IMR-90 (cell line): ENCODE results near the gene SPATA31D4. TPM values are rescaled to one million over a fixed set of nuclear protein-coding genes. Genes with fewer than 3 reads are reported as not detected.

Experiments used
- ATAC-seq: fragments of 200-7000 bp; cut with Tn5 transposase; 2 replicates; pipeline ENCODE4 v1.9.1; 2020; ENCODE audit warnings: low read depth, mild to moderate bottlenecking, moderate library complexity
- BruUV-seq: library from RNA; stranded (reverse); fragments of 400-500 nt; replicated peaks from 2 replicates; lab custom pipeline; 2021; lab: Mats Ljungman, UMichigan
- CTCF ChIA-PET: fragments of 300-600 bp; formaldehyde crosslinking; extraction: SDS; loops from one replicate; lab custom pipeline; 2021; ENCODE audit warnings: antibody characterized with exemption; lab: Yijun Ruan, JAX
- POLR2A ChIA-PET: fragments of 300-600 bp; sonication (Branson Sonifier 250); formaldehyde crosslinking; loops from one replicate; lab custom pipeline; 2022; ENCODE audit warnings: antibody characterized with exemption; ENCODE audit not compliant: unreplicated experiment; lab: Charles Lee
- DNase-seq: peaks from one replicate; pipeline ENCODE4 v3.0.0; 2013
- H2AFZ ChIP-seq: replicated peaks from 2 replicates; pipeline ENCODE3; 2013; ENCODE audit warnings: low read length, mild to moderate bottlenecking; ENCODE audit not compliant: poor library complexity
- H2AK5ac ChIP-seq: 2 replicates; pipeline ENCODE4 v1.6.1; 2013; ENCODE audit warnings: low read depth, low read length, inconsistent platforms
- H2AK9ac ChIP-seq: replicated peaks from 2 replicates; pipeline ENCODE3; 2013; ENCODE audit warnings: mild to moderate bottlenecking, low read depth, low read length, moderate library complexity; ENCODE audit not compliant: poor library complexity
- H2BK120ac ChIP-seq: 2 replicates; pipeline ENCODE4 v1.6.1; 2013; ENCODE audit warnings: low read depth, low read length, inconsistent platforms
- H2BK15ac ChIP-seq: 3 replicates; pipeline ENCODE4 v1.6.1; 2013; ENCODE audit warnings: low read depth, low read length, inconsistent platforms
- H2BK20ac ChIP-seq: 2 replicates; pipeline ENCODE4 v1.6.1; 2013; ENCODE audit warnings: low read depth, mild to moderate bottlenecking, inconsistent platforms, low read length, moderate library complexity
- H2BK5ac ChIP-seq: 2 replicates; pipeline ENCODE4 v1.6.1; 2013; ENCODE audit warnings: mild to moderate bottlenecking, low read depth, low read length, inconsistent platforms; ENCODE audit not compliant: poor library complexity, severe bottlenecking
- H3K14ac ChIP-seq: replicated peaks from 2 replicates; pipeline ENCODE4 v1.6.1; 2013; ENCODE audit warnings: low read depth, low read length, inconsistent platforms
- H3K18ac ChIP-seq: 2 replicates; pipeline ENCODE4 v1.6.1; 2013; ENCODE audit warnings: low read depth, low read length, control low read depth
- H3K23ac ChIP-seq: 2 replicates; pipeline ENCODE4 v1.6.1; 2013; ENCODE audit warnings: low read depth, low read length, inconsistent platforms
- H3K27ac ChIP-seq: 2 replicates; pipeline ENCODE4 v1.5.1; 2013; ENCODE audit warnings: mild to moderate bottlenecking, control low read depth, low read length; ENCODE audit not compliant: insufficient read depth
- H3K27me3 ChIP-seq: 2 replicates; pipeline ENCODE4 v1.6.1; 2013; ENCODE audit warnings: low read length; ENCODE audit not compliant: control insufficient read depth, insufficient read depth
- H3K36me3 ChIP-seq: 2 replicates; pipeline ENCODE4 v1.6.1; 2013; ENCODE audit warnings: low read length, mixed read lengths; ENCODE audit not compliant: control insufficient read depth, insufficient read depth
- H3K4ac ChIP-seq: 2 replicates; pipeline ENCODE4 v1.6.1; 2013; ENCODE audit warnings: low read depth, low read length, inconsistent platforms
- H3K4me1 ChIP-seq: 2 replicates; pipeline ENCODE4 v1.6.1; 2013; ENCODE audit warnings: low read length, mixed read lengths; ENCODE audit not compliant: control insufficient read depth, insufficient read depth
- H3K4me2 ChIP-seq: 2 replicates; pipeline ENCODE4 v1.6.1; 2013; ENCODE audit warnings: low read depth, mild to moderate bottlenecking, control low read depth, low read length, moderate library complexity
- H3K4me3 ChIP-seq: 2 replicates; pipeline ENCODE4 v1.5.1; 2013; ENCODE audit warnings: low read depth, mild to moderate bottlenecking, control low read depth, low read length, moderate library complexity; ENCODE audit not compliant: insufficient read depth
- H3K56ac ChIP-seq: 2 replicates; pipeline ENCODE4 v1.6.1; 2013; ENCODE audit warnings: low read length, inconsistent platforms; ENCODE audit not compliant: insufficient read depth; ENCODE audit errors: extremely low read depth
- H3K79me1 ChIP-seq, 2 experiments: 2 replicates each; pipeline ENCODE4 v1.6.1; 2013; ENCODE audit warnings: low read length in 2 of 2, inconsistent platforms in 1 of 2, low read depth in 1 of 2
- H3K9ac ChIP-seq: 2 replicates; pipeline ENCODE4 v1.6.1; 2013; ENCODE audit warnings: low read depth, low read length, control low read depth
- H3K9me1 ChIP-seq: 2 replicates; pipeline ENCODE4 v1.6.1; 2013; ENCODE audit warnings: low read length, inconsistent platforms; ENCODE audit not compliant: insufficient read depth
- H3K9me3 ChIP-seq: 2 replicates; pipeline ENCODE4 v1.6.1; 2013; ENCODE audit warnings: low read length; ENCODE audit not compliant: control insufficient read depth, insufficient read depth
- H4K20me1 ChIP-seq: 2 replicates; pipeline ENCODE4 v1.6.1; 2013; ENCODE audit warnings: low read length, inconsistent platforms; ENCODE audit not compliant: insufficient read depth
- H4K5ac ChIP-seq: 2 replicates; pipeline ENCODE4 v1.6.1; 2013; ENCODE audit warnings: mild to moderate bottlenecking, low read depth, low read length, control low read depth
- H4K8ac ChIP-seq, 2 experiments: 2 replicates each; pipeline ENCODE4 v1.6.1; 2013; ENCODE audit warnings: low read depth in 2 of 2, low read length in 2 of 2, control low read depth in 1 of 2, inconsistent platforms in 1 of 2
- H4K91ac ChIP-seq: 2 replicates; pipeline ENCODE4 v1.6.1; 2013; ENCODE audit warnings: low read depth, low read length, inconsistent platforms; ENCODE audit not compliant: insufficient read depth
- CHD1 ChIP-seq: IDR thresholded peaks from 2 replicates; pipeline ENCODE4 v1.6.1; 2012; ENCODE audit warnings: low read depth, low read length, improper control_type of control experiment
- WGBS, 2 experiments: methylation state at CpG; one replicate each; pipeline versions ENCODE4 v1.1.5 to v1.1.7; 2013; ENCODE audit warnings: missing lambda C conversion rate in 2 of 2; ENCODE audit not compliant: insufficient read length in 1 of 2; ENCODE audit errors: extremely low coverage in 2 of 2; 5-methylcytosine and 5-hydroxymethylcytosine counted together
- dilution Hi-C: fragments of 300-500 bp; cut with HindIII; formaldehyde crosslinking; loops from one replicate; pipeline ENCODE4 v1.14.3; 2018; ENCODE audit warnings: low sequenced_read_pairs; ENCODE audit not compliant: unreplicated experiment
- in situ Hi-C: fragments of 300-500 bp; cut with MboI; formaldehyde crosslinking; loops from 3 replicates; pipeline ENCODE4 v1.14.3; 2019; ENCODE audit warnings: low sequenced_read_pairs, inconsistent platforms, mixed read lengths
- intact Hi-C: fragments of 100-400 bp; cut with micrococcal nuclease; formaldehyde crosslinking; loops from 2 replicates; pipeline ENCODE4 v1.10.0; 2022
- polyA plus RNA-seq, 3 experiments: library from polyadenylated mRNA; depleted of rRNA; stranded (reverse); fragments of >200 nt; gene quantifications; 2 replicates each; pipeline ENCODE4 v1.2.3, GENCODE V29; 2012; ENCODE audit warnings: low replicate concordance in 1 of 3
- total RNA-seq: library from RNA; depleted of rRNA; stranded (reverse); fragments of >200 nt; gene quantifications from 2 replicates; pipeline ENCODE4 v1.2.3, GENCODE V29; 2012

The SPATA31D4 gene
- total and polyA plus RNA-seq, 2 of the 4 experiments (the other 2 are of a cell fraction): not detected

GRCh38 chr9:81892440-81892839, 35.8 kb upstream of the SPATA31D4 start:
- DNase-seq: no peak
- no peak for TF ChIP-seq CHD1
- H2AFZ ChIP-seq: no peak overlapping the region
- in situ Hi-C loops: no loop called here
- WGBS, 2 experiments: no CpG with 5 or more reads among the region's 1 CpG
- no peak overlapping the region for H2AK5ac ChIP-seq
- H2BK20ac ChIP-seq: no peak overlapping the region
- H2AK9ac ChIP-seq: no peak overlapping the region
- H3K27ac ChIP-seq: no peak overlapping the region
- H3K9me1 ChIP-seq: no peaks in the 10 kb centered on the region
- no TSS peak for BruUV-seq
- no peak overlapping the region for H2BK5ac ChIP-seq
- no peak overlapping the region for H3K9ac ChIP-seq
- no peak overlapping the region for H3K18ac ChIP-seq
- H4K91ac ChIP-seq: no peak overlapping the region
- H3K23ac ChIP-seq: no peak overlapping the region
- H3K14ac ChIP-seq: no peak overlapping the region
- no peak overlapping the region for H4K8ac ChIP-seq
- H3K9me3 ChIP-seq: no peaks in the 10 kb centered on the region
- H3K79me1 ChIP-seq: no peaks in the 10 kb centered on the region
- no peak overlapping the region for H3K4ac ChIP-seq
- dilution Hi-C loops: no loop called here
- no peak overlapping the region for H3K4me2 ChIP-seq
- no peaks in the 10 kb centered on the region for H3K27me3 ChIP-seq
- ChIA-PET CTCF (interaction anchor here (0.5 to 1.7 kb wide), 4 partner anchors 9 to 678 kb away, joined by 3 to 5 read pairs (median 4); no protein-coding TSS in a partner anchor), POLR2A (no interaction called here)
- no peak overlapping the region for H3K4me3 ChIP-seq
- H3K36me3 ChIP-seq: no peaks in the 10 kb centered on the region
- H2BK120ac ChIP-seq: no peak overlapping the region
- intact Hi-C loops: no loop called here
- no peaks in the 10 kb centered on the region; the same call in 1 of the 2 replicates for H3K4me1 ChIP-seq
- no peak for ATAC-seq
- no peak overlapping the region for H3K56ac ChIP-seq
- H2BK15ac ChIP-seq: no peak overlapping the region
- no peaks in the 10 kb centered on the region for H4K20me1 ChIP-seq
- H4K5ac ChIP-seq: no peak overlapping the region
